Body of pancreas (tissue), 4 donors: Measurements from ENCODE around the gene NPNT. TPM values are rescaled to one million over a fixed set of nuclear protein-coding genes. Genes with fewer than 3 reads are reported as not detected.
A peak's percentile ranks its signal among the peaks of the same experiment; 100 is the strongest.

Source experiments
- ATAC-seq: fragments of 150-250 bp; one replicate; pipeline ENCODE4 v1.9.1; 2016
- DNase-seq, 4 donors: peaks; one replicate each; pipeline ENCODE4 v3.0.0-alpha.2; 2019
- H3K27ac ChIP-seq, 4 donors: fragments of 200-600 bp; sonication (generic); 1 replicate in 3 of 4; 2 replicates in 1 of 4; pipeline versions ENCODE4 v1.5.1 to v1.6.1; 2016 to 2019; ENCODE audit warnings: mild to moderate bottlenecking in 1 of 4, mixed read lengths in 1 of 4, moderate library complexity in 1 of 4
- H3K27me3 ChIP-seq, 2 donors: fragments of 200-600 bp; sonication (generic); one replicate each; pipeline ENCODE4 v1.6.0; 2016; ENCODE audit warnings: mild to moderate bottlenecking in 1 of 2
- H3K36me3 ChIP-seq, 2 donors: fragments of 200-600 bp; sonication (generic); replicated peaks in 1 of 2; 2 replicates each; pipeline ENCODE4 v1.5.1; 2016; ENCODE audit warnings: low read depth in 2 of 2; ENCODE audit not compliant: insufficient read depth in 1 of 2
- H3K4me1 ChIP-seq: fragments of 200-600 bp; sonication (generic); one replicate; pipeline ENCODE4 v1.6.0; 2016
- H3K4me3 ChIP-seq, 2 donors: fragments of 200-600 bp; sonication (generic); 1 replicate in 1 of 2; 2 replicates in 1 of 2; pipeline ENCODE4 v1.5.1; 2016 to 2019
- H3K9me3 ChIP-seq, 3 donors: fragments of 200-600 bp; sonication (generic); 1 replicate in 2 of 3; 2 replicates in 1 of 3; pipeline ENCODE4 v1.5.1; 2016
- POLR2A ChIP-seq, 3 donors: fragments of 450-650 bp; IDR thresholded peaks; one replicate each; pipeline ENCODE4 v1.6.1; 2016; ENCODE audit warnings: antibody characterized with exemption in 3 of 3, mild to moderate bottlenecking in 2 of 3
- WGBS, 2 donors: methylation state at CpG; one replicate each; pipeline ENCODE4 v1.1.5; 2017; 5-methylcytosine and 5-hydroxymethylcytosine counted together
- intact Hi-C: fragments of 100-400 bp; cut with DNase I; formaldehyde crosslinking; loops from one replicate; pipeline ENCODE4 v1.15.1; 2023
- total RNA-seq, 2 donors: library from RNA; depleted of rRNA; stranded (reverse); fragments of >200 nt; gene quantifications; one replicate each; pipeline ENCODE4 v1.1.0, GENCODE V29; 2016
- TF ChIP-seq, protein P1 (sequence below), 7 experiments: fragments of 450-650 bp in 4 of 7; fragments of 200-600 bp in 3 of 7; sonication (generic) in 3 of 7; IDR thresholded peaks; one replicate each; pipeline ENCODE4 v1.5.1; 2016 to 2019; ENCODE audit warnings: antibody characterized with exemption in 7 of 7

The NPNT gene
- total RNA-seq, 2 donors from 2014 or later: 28.7 to 29.1 TPM

DNA sequence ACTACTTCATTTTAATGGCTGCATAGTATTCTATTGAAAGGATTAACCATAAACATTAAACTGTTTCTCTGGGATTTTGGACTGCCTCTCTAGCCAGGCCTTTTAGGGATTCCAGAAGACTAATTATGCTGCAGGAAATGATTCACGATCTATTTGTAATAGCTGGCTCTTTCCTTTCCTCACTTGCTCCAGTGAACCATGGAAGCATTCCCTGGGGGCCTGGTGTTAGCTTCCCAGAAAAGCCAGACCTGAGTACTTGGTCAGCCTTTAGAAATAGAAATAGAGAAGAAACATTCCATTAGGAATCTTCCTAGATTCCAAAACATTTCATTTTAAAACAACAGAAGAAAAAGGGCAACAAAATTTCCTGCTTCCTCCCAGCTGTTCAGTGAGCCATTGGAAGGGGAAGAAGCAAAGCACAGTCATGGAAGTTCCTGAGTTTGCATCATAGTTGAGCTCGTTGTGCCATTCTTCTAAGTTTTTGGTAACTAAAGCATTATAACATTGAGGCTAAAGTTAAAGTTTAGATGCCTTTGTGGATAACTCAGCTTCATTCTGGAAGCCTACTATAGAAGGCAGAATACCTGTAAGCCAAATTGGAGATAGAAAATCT lies 83.5 kb downstream of the NPNT start:
- DNase-seq (peak in 3 of 4 donors; percentile 26 to 35 (median 28)), ATAC-seq (peak; percentile 38)
- intact Hi-C loops: no loop called here
- 61 to 71% methylated on average over 2 of the region's 2 CpGs for WGBS, 2 donors
- no peak for TF ChIP-seq POLR2A (IDR thresholded peaks at IDR 0.05)
- TF ChIP-seq, protein P1, sequence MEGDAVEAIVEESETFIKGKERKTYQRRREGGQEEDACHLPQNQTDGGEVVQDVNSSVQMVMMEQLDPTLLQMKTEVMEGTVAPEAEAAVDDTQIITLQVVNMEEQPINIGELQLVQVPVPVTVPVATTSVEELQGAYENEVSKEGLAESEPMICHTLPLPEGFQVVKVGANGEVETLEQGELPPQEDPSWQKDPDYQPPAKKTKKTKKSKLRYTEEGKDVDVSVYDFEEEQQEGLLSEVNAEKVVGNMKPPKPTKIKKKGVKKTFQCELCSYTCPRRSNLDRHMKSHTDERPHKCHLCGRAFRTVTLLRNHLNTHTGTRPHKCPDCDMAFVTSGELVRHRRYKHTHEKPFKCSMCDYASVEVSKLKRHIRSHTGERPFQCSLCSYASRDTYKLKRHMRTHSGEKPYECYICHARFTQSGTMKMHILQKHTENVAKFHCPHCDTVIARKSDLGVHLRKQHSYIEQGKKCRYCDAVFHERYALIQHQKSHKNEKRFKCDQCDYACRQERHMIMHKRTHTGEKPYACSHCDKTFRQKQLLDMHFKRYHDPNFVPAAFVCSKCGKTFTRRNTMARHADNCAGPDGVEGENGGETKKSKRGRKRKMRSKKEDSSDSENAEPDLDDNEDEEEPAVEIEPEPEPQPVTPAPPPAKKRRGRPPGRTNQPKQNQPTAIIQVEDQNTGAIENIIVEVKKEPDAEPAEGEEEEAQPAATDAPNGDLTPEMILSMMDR (IDR thresholded peaks at IDR 0.05): no peak
- Histone ChIP-seq H3K4me1 (no peaks in the 10 kb centered on the region), H3K9me3 (no peaks in the 10 kb centered on the region), H3K27me3 (no peaks in the 10 kb centered on the region), H3K4me3 (no peak overlapping the region), H3K27ac (no peak overlapping the region), H3K36me3 (no peaks in the 10 kb centered on the region)

- Histone ChIP-seq H3K4me1 (no peaks in the 10 kb centered on the region), H3K36me3 (no peaks in the 10 kb centered on the region), H3K27me3 (no peaks in the 10 kb centered on the region), H3K9me3 (no peaks in the 10 kb centered on the region), H3K27ac (no peak overlapping the region), H3K4me3 (no peak overlapping the region)
- DNase-seq: no peak
- TF ChIP-seq POLR2A (IDR thresholded peaks at IDR 0.05): no peak
- TF ChIP-seq, protein P1 (IDR thresholded peaks at IDR 0.05): no peak
- no peak for ATAC-seq
- WGBS, 2 donors: 72 to 94% methylated on average over 3 of the region's 3 CpGs
- intact Hi-C loops: no loop called here
Measured at GRCh38 chr4:105979506-105979905, 84.2 kb downstream of the NPNT start.

GRCh38 chr4:105988671-105989070 lies 93.4 kb downstream of the NPNT start:
- H3K4me1 ChIP-seq: peaks cover 6% of the 10 kb centered on the region
- no peak overlapping the region for H3K27ac ChIP-seq
- TF ChIP-seq POLR2A (IDR thresholded peaks at IDR 0.05): no peak
- TF ChIP-seq, protein P1 (IDR thresholded peaks at IDR 0.05): no peak
- 73 to 88% methylated on average over 2 of the region's 2 CpGs for WGBS, 2 donors
- no peak for ATAC-seq
- no peaks in the 10 kb centered on the region for H3K9me3 ChIP-seq
- DNase-seq: no peak
- H3K27me3 ChIP-seq: no peaks in the 10 kb centered on the region
- no peaks in the 10 kb centered on the region for H3K36me3 ChIP-seq
- no peak overlapping the region for H3K4me3 ChIP-seq
- intact Hi-C loops: no loop called here

DNA sequence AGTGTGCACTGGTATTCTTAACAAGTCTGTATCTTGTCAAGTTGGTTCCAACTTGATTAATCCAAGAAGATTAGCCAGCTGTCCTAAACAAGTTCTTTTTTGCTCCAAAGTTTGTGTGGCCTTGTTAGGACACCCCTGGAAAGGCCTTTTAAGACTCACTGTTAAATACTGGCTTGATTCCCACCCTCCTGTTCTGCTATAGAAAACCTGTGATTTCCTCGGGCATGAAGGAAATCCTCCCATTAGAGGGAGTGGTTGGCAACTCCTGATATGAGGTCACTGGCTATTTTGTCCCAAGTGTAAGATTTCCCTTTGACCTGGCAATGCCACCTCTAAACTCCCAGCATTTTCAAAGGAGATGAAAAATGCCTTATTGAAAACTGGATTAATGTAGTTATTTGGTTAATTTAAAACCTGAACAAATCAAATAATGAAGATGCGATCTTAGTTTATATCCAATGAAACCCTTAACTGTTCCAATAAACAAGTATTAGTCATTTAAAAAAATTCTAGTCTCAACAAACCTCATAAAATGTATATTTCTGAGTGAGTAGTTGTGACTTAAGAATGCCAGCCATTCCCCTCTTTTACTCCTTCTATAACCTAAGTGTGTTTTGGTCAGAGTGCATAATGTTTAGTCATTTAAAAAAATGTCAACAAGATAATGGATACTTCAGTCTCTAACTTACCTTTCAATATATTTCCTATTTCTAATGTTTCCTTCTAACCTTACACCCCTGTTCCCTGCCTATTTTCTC lies 94.4 kb downstream of the NPNT start:
- no peaks in the 10 kb centered on the region for H3K36me3 ChIP-seq
- intact Hi-C loops: no loop called here
- peaks cover 6% of the 10 kb centered on the region for H3K4me1 ChIP-seq
- H3K4me3 ChIP-seq: no peak overlapping the region
- no peaks in the 10 kb centered on the region for H3K27me3 ChIP-seq
- DNase-seq (no peak), ATAC-seq (peak; percentile 39)
- TF ChIP-seq, protein P1 (IDR thresholded peaks at IDR 0.05): no peak
- no peak for TF ChIP-seq POLR2A (IDR thresholded peaks at IDR 0.05)
- 44 to 54% methylated on average over 2 of the region's 2 CpGs for WGBS, 2 donors
- H3K27ac ChIP-seq: peak overlapping the region in 1 of 4 donors; percentile 55
- no peaks in the 10 kb centered on the region for H3K9me3 ChIP-seq
